Urinary bladder (tissue), 4 donors: Measurements from ENCODE around the gene PIP4K2A. TPM values are rescaled to one million over a fixed set of nuclear protein-coding genes. Genes with fewer than 3 reads are reported as not detected.

Experiments
- DNase-seq: peaks from one replicate; pipeline ENCODE4 v3.0.0-alpha.2; 2015; ENCODE audit errors: extremely low spot score
- H3K27ac ChIP-seq: one replicate; pipeline ENCODE4 v1.5.1; 2013; ENCODE audit warnings: low read depth, mild to moderate bottlenecking, moderate library complexity
- H3K36me3 ChIP-seq: one replicate; pipeline ENCODE4 v1.6.1; 2013; ENCODE audit warnings: mild to moderate bottlenecking, moderate library complexity; ENCODE audit not compliant: insufficient read depth
- H3K4me1 ChIP-seq: one replicate; pipeline ENCODE4 v1.6.1; 2013; ENCODE audit warnings: mild to moderate bottlenecking, moderate library complexity; ENCODE audit not compliant: insufficient read depth
- H3K4me3 ChIP-seq: one replicate; pipeline ENCODE4 v1.5.1; 2013; ENCODE audit warnings: low read depth, low read length
- WGBS: extraction: QIAGEN DNeasy Blood & Tissue Kit; methylation state at CpG from one replicate; pipeline ENCODE4 v1.1.7; 2013; 5-methylcytosine and 5-hydroxymethylcytosine counted together
- polyA plus RNA-seq: library from polyadenylated mRNA; stranded (reverse); fragments of 200-250 nt; gene quantifications from one replicate; pipeline ENCODE4 v1.2.3, GENCODE V29; 2013
- total RNA-seq: library from RNA; depleted of rRNA; stranded (reverse); fragments of >200 nt; gene quantifications from one replicate; pipeline ENCODE4 v1.2.3, GENCODE V29; 2014
- donor health status: healthy with polysubstance abuse.
- donor health status: healthy.

The PIP4K2A gene
- total and polyA plus RNA-seq, 2 donors = 27.0 to 29.1 TPM

DNA sequence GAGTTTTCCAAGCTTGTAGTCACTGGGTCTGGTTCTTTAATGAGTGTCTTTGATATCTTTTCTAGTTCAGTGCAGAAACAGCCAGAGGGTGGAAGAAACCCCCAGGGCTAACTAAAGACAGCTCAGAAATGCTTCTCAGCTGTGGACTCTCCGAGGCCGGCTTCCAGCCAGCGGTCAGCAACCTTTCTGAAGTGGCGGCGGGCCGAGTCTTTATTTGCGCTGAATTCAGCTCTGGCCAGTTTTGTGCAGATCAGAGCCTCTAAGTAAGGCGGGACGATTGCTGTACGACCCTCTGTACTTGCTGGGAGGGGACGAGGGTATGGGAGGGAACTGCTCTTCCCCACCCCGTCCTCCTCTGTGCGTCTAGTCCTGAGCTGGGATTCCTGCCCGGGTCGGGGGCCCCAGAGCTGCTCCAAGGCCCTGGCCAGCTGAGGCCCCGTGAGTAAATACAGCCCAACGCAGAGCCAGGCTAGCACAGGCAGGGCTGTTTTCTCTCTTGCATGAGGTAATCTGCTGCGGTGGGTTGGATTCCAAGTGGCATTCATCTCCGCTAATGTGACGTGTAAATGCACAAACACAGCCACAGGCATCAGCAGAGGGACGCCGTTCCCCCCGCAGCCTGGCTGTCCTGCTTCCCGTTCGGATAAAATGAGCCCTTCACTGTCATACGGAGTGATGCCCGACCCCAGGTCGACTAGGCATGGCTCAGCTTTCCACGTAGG is 159.8 kb downstream of the PIP4K2A start:
- Histone ChIP-seq H3K27ac (peak overlapping the region; percentile 61), H3K36me3 (no peaks in the 10 kb centered on the region), H3K4me3 (no peak overlapping the region), H3K4me1 (no peaks in the 10 kb centered on the region)
- peak; percentile 87 for DNase-seq
- 22% methylated on average over 29 of the region's 29 CpGs for WGBS

DNA sequence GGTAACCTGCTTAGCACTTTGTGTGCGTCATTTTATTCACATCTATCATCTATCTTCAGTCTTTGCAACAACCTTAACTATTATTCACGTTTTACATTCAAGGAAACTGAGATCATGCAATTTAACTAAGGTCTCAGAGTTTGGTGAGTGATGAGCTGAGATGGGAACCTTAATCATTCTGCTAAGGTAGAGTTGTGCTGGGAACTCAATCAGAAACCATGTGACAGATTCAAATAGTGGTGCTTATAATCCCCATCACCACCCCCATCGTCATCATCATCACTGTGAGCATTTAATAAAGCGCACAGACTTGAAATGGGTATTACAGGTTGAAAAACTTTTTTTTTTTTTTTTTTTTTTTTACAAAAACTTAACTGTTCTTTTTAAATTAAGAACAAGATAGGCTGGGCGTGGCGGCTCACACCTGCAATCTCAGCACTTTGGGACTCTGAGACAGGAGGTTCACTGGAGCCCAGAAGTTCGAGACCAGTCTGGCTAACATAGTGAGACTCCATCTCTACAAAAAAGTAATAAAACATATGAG is 160.9 kb downstream of the PIP4K2A start:
- DNase-seq = no peak
- no peak overlapping the region for H3K27ac ChIP-seq
- no peaks in the 10 kb centered on the region for H3K4me1 ChIP-seq
- WGBS = 87% methylated on average over 7 of the region's 7 CpGs
- H3K36me3 ChIP-seq = no peaks in the 10 kb centered on the region
- H3K4me3 ChIP-seq = no peak overlapping the region

- no peak for DNase-seq
- no peaks in the 10 kb centered on the region for H3K36me3 ChIP-seq
- WGBS = 46% methylated on average over 5 of the region's 5 CpGs
- H3K4me3 ChIP-seq = no peak overlapping the region
- H3K4me1 ChIP-seq = no peaks in the 10 kb centered on the region
- no peak overlapping the region for H3K27ac ChIP-seq
Observed at GRCh38 chr10:22552888-22553378, 161.4 kb downstream of the PIP4K2A start.

DNA sequence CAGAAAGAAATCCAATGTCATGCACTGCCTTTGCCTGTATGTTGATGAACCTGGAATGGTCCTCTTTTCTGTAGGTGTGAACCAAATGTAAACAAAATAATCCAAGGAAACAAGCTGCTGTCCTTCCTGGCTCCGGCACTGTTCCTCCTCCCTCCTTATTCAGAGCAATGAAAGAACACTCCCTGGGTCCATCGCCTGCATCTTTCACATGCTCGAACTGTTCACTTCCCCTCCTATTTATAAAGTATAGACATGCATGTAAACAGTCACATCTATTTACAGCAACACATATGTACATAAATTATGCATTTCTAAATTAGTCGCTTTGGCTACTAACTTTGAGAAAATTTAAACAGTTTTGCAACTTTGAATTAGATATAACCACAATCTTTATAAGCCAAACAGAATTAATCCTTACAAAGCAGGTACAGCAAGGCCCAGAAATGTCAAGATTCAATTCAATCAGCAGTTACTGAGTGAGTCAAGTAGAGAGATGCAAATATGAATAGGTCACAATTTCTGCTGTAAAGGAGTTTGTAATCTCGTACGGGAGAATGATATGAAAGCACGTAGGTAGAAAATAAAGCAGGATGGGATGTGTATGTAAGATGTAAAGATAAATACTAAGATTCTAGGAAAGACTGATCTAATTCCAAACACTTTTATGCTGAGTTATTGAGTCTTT is 162.6 kb downstream of the PIP4K2A start:
- no peak for DNase-seq
- H3K36me3 ChIP-seq = peaks cover 4% of the 10 kb centered on the region
- H3K27ac ChIP-seq = no peak overlapping the region
- H3K4me3 ChIP-seq = no peak overlapping the region
- H3K4me1 ChIP-seq = no peaks in the 10 kb centered on the region
- WGBS = 89% methylated on average over 7 of the region's 7 CpGs

DNA sequence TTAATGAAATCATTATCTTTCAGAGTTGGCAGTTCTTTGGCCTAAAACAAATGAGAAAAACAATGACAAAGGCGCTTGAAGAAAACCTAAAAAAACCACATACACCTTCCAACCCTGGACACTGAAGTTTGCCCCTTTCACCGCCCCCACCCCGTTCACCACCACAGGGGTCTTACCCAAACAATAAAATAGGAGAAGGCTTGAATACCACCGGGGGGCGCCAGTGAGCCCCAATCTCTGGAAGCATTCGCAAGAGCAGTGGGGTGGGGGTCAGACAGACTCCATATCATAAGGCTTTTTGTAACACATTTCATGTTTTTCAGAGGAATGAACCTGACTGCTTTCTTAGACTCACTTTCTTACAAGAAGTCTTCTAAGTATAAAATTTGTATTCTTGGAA is 163.6 kb downstream of the PIP4K2A start:
- Histone ChIP-seq H3K4me1 (no peaks in the 10 kb centered on the region), H3K27ac (no peak overlapping the region), H3K36me3 (peaks cover 4% of the 10 kb centered on the region), H3K4me3 (no peak overlapping the region)
- DNase-seq = no peak
- 59% methylated on average over 6 of the region's 6 CpGs for WGBS

- Histone ChIP-seq H3K27ac (no peak overlapping the region), H3K36me3 (peaks cover 4% of the 10 kb centered on the region), H3K4me1 (no peaks in the 10 kb centered on the region), H3K4me3 (no peak overlapping the region)
- WGBS = 68% methylated on average over 1 of the region's 1 CpG
- no peak for DNase-seq
Observed at GRCh38 chr10:22548344-22548743, 166.0 kb downstream of the PIP4K2A start.

- Histone ChIP-seq H3K4me1 (no peaks in the 10 kb centered on the region), H3K27ac (no peak overlapping the region), H3K4me3 (no peak overlapping the region), H3K36me3 (peaks cover 4% of the 10 kb centered on the region)
- no peak for DNase-seq
- WGBS = 98% methylated on average over 1 of the region's 1 CpG
Observed at GRCh38 chr10:22545643-22546042, 168.7 kb downstream of the PIP4K2A start.

- Histone ChIP-seq H3K4me1 (no peaks in the 10 kb centered on the region), H3K27ac (no peak overlapping the region), H3K36me3 (peaks cover 4% of the 10 kb centered on the region), H3K4me3 (no peak overlapping the region)
- DNase-seq = no peak
- whole genome bisulfite sequencing = 94% methylated on average over 12 of the region's 12 CpGs
Observed at GRCh38 chr10:22544325-22545068, 169.9 kb downstream of the PIP4K2A start.

GRCh38 chr10:22542773-22543172 is 171.6 kb downstream of the PIP4K2A start:
- no peak overlapping the region for H3K27ac ChIP-seq
- H3K36me3 ChIP-seq = peaks cover 4% of the 10 kb centered on the region
- WGBS = 71% methylated on average over 7 of the region's 7 CpGs
- no peak overlapping the region for H3K4me3 ChIP-seq
- no peaks in the 10 kb centered on the region for H3K4me1 ChIP-seq
- no peak for DNase-seq

DNA sequence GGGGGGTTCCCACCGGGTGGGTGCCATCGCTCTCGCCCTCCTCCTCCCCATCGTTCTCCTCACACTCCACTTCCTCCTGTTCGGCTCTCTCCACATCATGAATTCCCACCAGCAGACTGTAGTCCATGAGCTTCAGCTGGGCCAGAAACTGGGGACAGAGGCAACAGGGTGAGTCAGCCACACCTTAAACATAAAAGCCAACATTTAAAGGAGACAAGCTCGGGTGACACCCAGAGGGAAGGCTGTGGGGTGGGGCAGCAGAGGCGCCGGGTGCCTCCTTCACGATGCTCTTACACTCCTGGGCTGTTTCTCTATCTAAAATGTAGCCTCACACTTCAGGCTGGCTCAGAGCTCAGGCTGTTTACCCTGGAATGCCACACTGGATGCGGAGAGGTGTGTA is 172.5 kb downstream of the PIP4K2A start:
- no peaks in the 10 kb centered on the region for H3K4me1 ChIP-seq
- no peak for DNase-seq
- H3K36me3 ChIP-seq = no peaks in the 10 kb centered on the region
- no peak overlapping the region for H3K27ac ChIP-seq
- H3K4me3 ChIP-seq = no peak overlapping the region
- 90% methylated on average over 10 of the region's 10 CpGs for WGBS

- Histone ChIP-seq H3K4me1 (no peaks in the 10 kb centered on the region), H3K27ac (no peak overlapping the region), H3K4me3 (no peak overlapping the region), H3K36me3 (no peaks in the 10 kb centered on the region)
- 94% methylated on average over 11 of the region's 11 CpGs for WGBS
- DNase-seq = no peak
Observed at GRCh38 chr10:22539579-22540298, 174.6 kb downstream of the PIP4K2A start.

DNA sequence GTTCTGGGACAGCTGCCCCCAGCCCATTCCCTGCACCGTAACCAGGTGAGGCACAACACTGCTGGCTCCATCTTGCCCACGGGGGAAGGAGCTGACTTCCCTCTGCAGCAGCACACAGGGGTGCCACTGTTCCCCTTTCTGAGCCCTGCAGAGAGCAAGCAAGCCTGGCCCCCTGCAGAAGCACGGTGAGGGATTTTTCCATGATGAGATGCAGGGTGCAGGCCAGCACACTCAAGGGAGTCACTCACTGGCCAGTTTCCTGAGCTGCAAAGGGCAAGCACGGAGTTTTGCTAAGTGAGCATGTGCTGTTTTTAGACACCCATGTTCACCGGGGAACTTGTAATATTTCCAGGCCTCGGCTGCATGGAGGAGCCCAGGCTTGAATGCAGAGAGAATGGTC is 176.6 kb downstream of the PIP4K2A start:
- WGBS = 80% methylated on average over 6 of the region's 6 CpGs
- H3K36me3 ChIP-seq = no peaks in the 10 kb centered on the region
- H3K4me3 ChIP-seq = no peak overlapping the region
- H3K4me1 ChIP-seq = no peaks in the 10 kb centered on the region
- H3K27ac ChIP-seq = no peak overlapping the region
- no peak for DNase-seq

DNA sequence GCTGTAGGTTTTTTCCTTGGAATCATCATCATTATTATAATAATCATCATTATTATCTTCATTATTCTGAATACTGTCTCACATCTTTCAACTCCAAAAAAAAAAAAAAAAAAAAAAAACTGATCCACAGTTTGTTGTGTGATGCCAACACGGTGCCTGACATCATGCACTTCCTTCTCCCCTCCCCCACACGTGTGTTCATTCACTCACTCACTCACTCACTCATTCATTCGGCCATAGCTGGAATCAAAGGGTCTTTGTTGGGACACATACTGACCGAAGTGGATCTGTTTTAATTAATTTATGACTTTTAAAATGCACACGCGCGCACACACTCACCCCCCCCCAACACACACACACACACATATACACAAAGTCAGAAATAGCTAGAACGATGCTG is 177.8 kb downstream of the PIP4K2A start:
- no peak overlapping the region for H3K4me3 ChIP-seq
- 87% methylated on average over 8 of the region's 8 CpGs for WGBS

More for the DNA sequence above, 177.8 kb downstream of the PIP4K2A start:
- DNase-seq = no peak
- H3K27ac ChIP-seq = no peak overlapping the region
- no peaks in the 10 kb centered on the region for H3K36me3 ChIP-seq
- H3K4me1 ChIP-seq = no peaks in the 10 kb centered on the region
